Measurements from ENCODE around the gene FRMD4A. TPM values are rescaled to one million over a fixed set of nuclear protein-coding genes. Genes with fewer than 3 reads are reported as not detected.

The FRMD4A gene
- polyA plus RNA-seq, 1 of the 3 experiments (the other 2 are of a cell fraction), result 37.7 TPM

- Histone ChIP-seq H3K4me2 (no peak overlapping the region), H3K4me1 (ENCODE audit: control insufficient read depth in 1 of 2, insufficient read depth in 2 of 2, low read depth in 1 of 2, low read length in 1 of 2) (peaks cover 2 to 3% of the 10 kb centered on the region in 2 experiments; a peak in 1 of 4 replicates), H3K36me3 (replicated peaks in 1 of 2; ENCODE audit: control insufficient read depth in 1 of 2, insufficient read depth in 2 of 2, low read length in 1 of 2) (peaks cover 0 to 19% of the 10 kb centered on the region in 2 experiments), H4K20me1 (ENCODE audit: insufficient read depth) (peaks cover 7% of the 10 kb centered on the region; the same call in 1 of the 2 replicates), H3F3A (replicated peaks; ENCODE audit: insufficient read depth) (no peaks in the 10 kb centered on the region), H3K9me2 (no peaks in the 10 kb centered on the region), H3K4me3 (ENCODE audit: low read depth in 2 of 2, low read length in 1 of 2) (no peak overlapping the region), H3K27ac (ENCODE audit: low read depth in 2 of 2, low read length in 1 of 2) (no peak overlapping the region), H3K27me3 (ENCODE audit: insufficient read depth) (no peaks in the 10 kb centered on the region), H3K9ac (no peak overlapping the region), H3K79me2 (ENCODE audit: insufficient read depth) (peaks cover 86% of the 10 kb centered on the region), H2AFZ (ENCODE audit: low read depth) (no peak overlapping the region), H3K9me3 (no peaks in the 10 kb centered on the region)
- no peak for DNase-seq
- WGBS (ENCODE audit: low lambda C conversion rate), result 96% methylated on average over 3 of the region's 3 CpGs
- ChIA-PET CTCF (no interaction called here), POLR2A (no interaction called here)
- TF ChIP-seq RCOR1 (IDR thresholded peaks at IDR 0.05; ENCODE audit: low read length) (no peak), JUND (IDR thresholded peaks at IDR 0.05) (no peak), TEAD4 (IDR thresholded peaks at IDR 0.05; ENCODE audit: borderline replicate concordance, insufficient read depth) (no peak), USF2 (IDR thresholded peaks at IDR 0.05; ENCODE audit: borderline replicate concordance, low read depth, low read length) (no peak), GATA2 (CRISPR knock-in tag; IDR thresholded peaks at IDR 0.05) (no peak), SMC3 (IDR thresholded peaks at IDR 0.05; ENCODE audit: low read depth, low read length) (no peak), NRF1 (IDR thresholded peaks at IDR 0.05; ENCODE audit: low read depth, low read length) (no peak), ELF1 (IDR thresholded peaks at IDR 0.05) (no peak), MXI1 (IDR thresholded peaks at IDR 0.05; ENCODE audit: low read depth, low read length) (no peak), SIN3A (IDR thresholded peaks at IDR 0.05; ENCODE audit: borderline replicate concordance, low read depth, low read length) (no peak), EP300 (IDR thresholded peaks at IDR 0.05; ENCODE audit: borderline replicate concordance in 1 of 2, low read depth in 1 of 2, low read length in 1 of 2) (no peak), CHD2 (IDR thresholded peaks at IDR 0.05; ENCODE audit: low read length, partially characterized antibody) (no peak), REST (IDR thresholded peaks at IDR 0.05; ENCODE audit: low read depth, low read length) (no peak), IRF3 (IDR thresholded peaks at IDR 0.05; ENCODE audit: low read depth, low read length) (no peak), MEF2A (IDR thresholded peaks at IDR 0.05; ENCODE audit: borderline replicate concordance, low read depth) (no peak), TCF12 (IDR thresholded peaks at IDR 0.05) (no peak)
- TF ChIP-seq, protein P1, sequence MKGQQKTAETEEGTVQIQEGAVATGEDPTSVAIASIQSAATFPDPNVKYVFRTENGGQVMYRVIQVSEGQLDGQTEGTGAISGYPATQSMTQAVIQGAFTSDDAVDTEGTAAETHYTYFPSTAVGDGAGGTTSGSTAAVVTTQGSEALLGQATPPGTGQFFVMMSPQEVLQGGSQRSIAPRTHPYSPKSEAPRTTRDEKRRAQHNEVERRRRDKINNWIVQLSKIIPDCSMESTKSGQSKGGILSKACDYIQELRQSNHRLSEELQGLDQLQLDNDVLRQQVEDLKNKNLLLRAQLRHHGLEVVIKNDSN (IDR thresholded peaks at IDR 0.05; ENCODE audit: borderline replicate concordance, low read depth), result no peak
- TF ChIP-seq, protein P2, sequence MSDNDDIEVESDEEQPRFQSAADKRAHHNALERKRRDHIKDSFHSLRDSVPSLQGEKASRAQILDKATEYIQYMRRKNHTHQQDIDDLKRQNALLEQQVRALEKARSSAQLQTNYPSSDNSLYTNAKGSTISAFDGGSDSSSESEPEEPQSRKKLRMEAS (IDR thresholded peaks at IDR 0.05; ENCODE audit: low read depth), result no peak
Observed at GRCh38 chr10:13806419-13806818, 524.3 kb downstream of the FRMD4A start.
